GM04503 (cell line): ENCODE measurements around the gene PTH.

Source experiments
- DNase-seq: peaks from one replicate; pipeline ENCODE4 v3.0.0-alpha.2; 2012; ENCODE audit warnings: low read depth

PTH gene

GRCh38 chr11:13449522-13449921, 46.3 kb downstream of the PTH start:
- no peak for DNase-seq

- DNase-seq = peak; percentile 11
Measured at GRCh38 chr11:13448876-13449275, 46.9 kb downstream of the PTH start.

GRCh38 chr11:13446444-13446843, 49.4 kb downstream of the PTH start:
- peak; percentile 11 for DNase-seq

GRCh38 chr11:13445588-13445987, 50.2 kb downstream of the PTH start:
- no peak for DNase-seq
